GM12874 (cell line): Measurements from ENCODE around the gene NKIRAS2.

Experiments used
- CTCF ChIP-seq: IDR thresholded peaks from 2 replicates; pipeline ENCODE4 v1.5.1; 2011; ENCODE audit warnings: low read depth, mild to moderate bottlenecking, control low read depth, low read length, moderate library complexity; ENCODE audit not compliant: insufficient read depth

Gene NKIRAS2

GRCh38 chr17:42055496-42055895, 35.6 kb downstream of the NKIRAS2 start:
- TF ChIP-seq CTCF: no peak

GRCh38 chr17:42056635-42057034, 36.7 kb downstream of the NKIRAS2 start:
- TF ChIP-seq CTCF: no peak

- TF ChIP-seq CTCF: no peak
Observed at GRCh38 chr17:42058063-42058462, 38.2 kb downstream of the NKIRAS2 start.

GRCh38 chr17:42059815-42060214, 39.9 kb downstream of the NKIRAS2 start:
- no peak for TF ChIP-seq CTCF

- TF ChIP-seq CTCF: no peak
Observed at GRCh38 chr17:42060231-42060630, 40.3 kb downstream of the NKIRAS2 start.

GRCh38 chr17:42061646-42062487, 42.0 kb downstream of the NKIRAS2 start:
- TF ChIP-seq CTCF: no peak

GRCh38 chr17:42062681-42063080, 42.8 kb downstream of the NKIRAS2 start:
- TF ChIP-seq CTCF: no peak
